Lower lobe of right lung (tissue), 2 donors: ENCODE data around the gene CORO2B. TPM values are rescaled to one million over a fixed set of nuclear protein-coding genes. Genes with fewer than 3 reads are reported as not detected.
"Not testable (repeated sequence)": the region's sequence is repeated elsewhere in the genome, so short reads cannot be mapped to it uniquely, and the experiment has no call there.

Experiments
- ATAC-seq, 2 donors: fragments of 200-7000 bp; cut with Tn5 transposase; one replicate each; pipeline ENCODE4 v1.9.1; 2020 to 2022; ENCODE audit warnings: mild to moderate bottlenecking in 2 of 2, moderate library complexity in 2 of 2
- DNase-seq: peaks from one replicate; pipeline ENCODE4 v3.0.0-alpha.2; 2020
- H3K27ac ChIP-seq: fragments of 200-600 bp; one replicate; pipeline ENCODE4 v1.8.0; 2022
- H3K27me3 ChIP-seq: fragments of 200-600 bp; one replicate; pipeline ENCODE4 v1.8.0; 2022; ENCODE audit warnings: low read depth
- H3K36me3 ChIP-seq: fragments of 200-600 bp; one replicate; pipeline ENCODE4 v1.8.0; 2022; ENCODE audit warnings: mild to moderate bottlenecking
- H3K4me1 ChIP-seq: fragments of 200-600 bp; one replicate; pipeline ENCODE4 v1.8.0; 2022
- H3K4me3 ChIP-seq: fragments of 200-600 bp; one replicate; pipeline ENCODE4 v1.8.0; 2022; ENCODE audit warnings: mild to moderate bottlenecking
- H3K9me3 ChIP-seq: fragments of 200-600 bp; one replicate; pipeline ENCODE4 v1.8.0; 2022
- CTCF ChIP-seq: fragments of 200-600 bp; IDR thresholded peaks from one replicate; pipeline ENCODE4 v1.8.0; 2022; ENCODE audit warnings: antibody characterized with exemption, mild to moderate bottlenecking
- intact Hi-C: fragments of 100-400 bp; cut with DNase I; formaldehyde crosslinking; loops from one replicate; pipeline ENCODE4 v1.11.0; 2022
- total RNA-seq: library from RNA; stranded (reverse); fragmentation: NEBNext Ultra II Directional; extraction: Animal tissue kit (Norgen Biotek cat#: 25700); gene quantifications from one replicate; pipeline ENCODE4 v1.2.1, GENCODE V29; 2021
- donor health status: DM: no; HTN: yes; CAD: no; lungs with severe emphysema.

The CORO2B gene
- total RNA-seq, 1 donor from 2014 or later, result 6.8 TPM

GRCh38 chr15:68602459-68603215 is 23.8 kb downstream of the CORO2B start:
- Histone ChIP-seq H3K4me3 (no peak overlapping the region), H3K4me1 (peaks cover 30% of the 10 kb centered on the region), H3K27ac (no peak overlapping the region), H3K9me3 (no peaks in the 10 kb centered on the region), H3K36me3 (no peaks in the 10 kb centered on the region), H3K27me3 (no peaks in the 10 kb centered on the region)
- intact Hi-C loops, result no loop called here
- ATAC-seq, result no peak
- TF ChIP-seq CTCF, result no peak
- no peak for DNase-seq

DNA sequence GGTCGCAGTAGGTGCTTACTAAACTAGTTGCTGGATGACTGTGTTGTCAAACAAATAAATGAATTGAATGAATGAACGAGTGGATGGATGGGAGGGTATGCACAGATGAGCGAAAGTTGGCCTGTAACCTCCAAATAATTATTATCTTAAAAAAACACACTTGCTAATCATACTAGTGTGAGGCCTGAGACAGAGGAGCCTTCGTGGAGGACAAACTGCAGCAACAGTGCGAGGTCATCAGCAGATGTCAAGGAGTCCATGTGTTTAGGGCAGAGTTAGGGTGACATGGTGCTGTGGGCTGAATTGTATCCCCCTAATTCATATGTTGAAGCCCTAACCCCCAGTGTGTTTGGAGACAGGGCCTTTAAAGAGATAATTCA is 24.4 kb downstream of the CORO2B start:
- no peaks in the 10 kb centered on the region for H3K9me3 ChIP-seq
- ATAC-seq (no peak), DNase-seq (no peak)
- no peak for TF ChIP-seq CTCF
- intact Hi-C loops, result no loop called here
- no peaks in the 10 kb centered on the region for H3K27me3 ChIP-seq
- peaks cover 35% of the 10 kb centered on the region for H3K4me1 ChIP-seq
- H3K36me3 ChIP-seq, result no peaks in the 10 kb centered on the region
- H3K4me3 ChIP-seq, result no peak overlapping the region
- no peak overlapping the region for H3K27ac ChIP-seq

DNA sequence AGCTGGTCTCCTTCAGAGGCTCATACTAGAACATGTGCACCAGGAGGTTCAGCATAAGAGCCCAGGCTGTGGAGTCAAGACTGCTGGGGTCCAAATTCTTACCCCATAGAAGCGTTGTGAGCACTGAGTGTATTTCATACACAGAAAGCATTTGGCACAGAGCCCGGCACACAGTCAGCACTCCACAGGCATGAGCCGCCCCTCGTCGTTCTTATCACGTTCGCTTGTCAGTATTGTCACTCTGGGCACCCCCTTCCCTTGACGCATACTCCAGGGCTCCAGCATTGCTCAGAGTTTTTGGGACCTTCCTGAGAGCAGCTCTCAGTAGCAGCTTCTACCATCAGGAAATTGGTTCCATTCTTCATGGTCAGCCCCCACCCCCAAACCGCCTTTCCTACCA is 25.2 kb downstream of the CORO2B start:
- H3K4me1 ChIP-seq, result peaks cover 37% of the 10 kb centered on the region
- no peak overlapping the region for H3K4me3 ChIP-seq
- no peak overlapping the region for H3K27ac ChIP-seq
- DNase-seq (no peak), ATAC-seq (no peak)
- H3K27me3 ChIP-seq, result no peaks in the 10 kb centered on the region
- intact Hi-C loops, result no loop called here
- no peaks in the 10 kb centered on the region for H3K36me3 ChIP-seq
- H3K9me3 ChIP-seq, result no peaks in the 10 kb centered on the region
- no peak for TF ChIP-seq CTCF

DNA sequence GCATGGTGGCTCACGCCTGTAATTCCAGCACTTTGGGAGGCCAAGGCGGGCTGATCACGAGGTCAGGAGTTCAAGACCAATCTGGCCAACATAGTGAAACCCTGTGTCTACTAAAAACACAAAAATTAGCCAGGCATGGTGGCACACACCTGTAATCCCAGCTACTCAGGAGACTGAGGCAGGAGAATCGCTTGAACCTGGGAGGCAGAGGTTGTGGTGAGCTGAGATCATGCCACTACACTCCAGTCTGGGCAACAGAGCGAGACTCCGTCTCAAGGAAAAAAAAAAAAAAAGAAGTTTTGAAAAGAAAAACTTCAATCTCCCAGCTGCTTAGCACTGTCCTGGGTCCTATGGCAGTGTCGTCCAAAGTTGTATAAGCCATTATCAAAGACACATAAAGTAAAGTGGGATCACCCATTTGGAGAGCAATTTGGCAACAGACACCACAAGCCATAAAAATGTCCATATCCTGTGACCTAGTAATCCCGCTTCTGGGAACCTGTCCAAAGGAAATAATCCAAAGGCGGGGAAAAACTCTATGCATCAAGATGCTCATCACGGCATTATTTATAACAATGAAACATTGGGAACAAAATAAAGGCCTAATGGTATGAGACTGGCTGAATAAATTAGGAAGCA is 26.2 kb downstream of the CORO2B start:
- H3K27ac ChIP-seq, H3K36me3 ChIP-seq, DNase-seq, intact Hi-C loops, H3K9me3 ChIP-seq, ATAC-seq, H3K27me3 ChIP-seq, H3K4me3 ChIP-seq: not testable (repeated sequence)
- H3K4me1 ChIP-seq, result peaks cover 39% of the 10 kb centered on the region

GRCh38 chr15:68606375-68606774 is 27.6 kb downstream of the CORO2B start:
- intact Hi-C loops, result no loop called here
- Histone ChIP-seq H3K27me3 (no peaks in the 10 kb centered on the region), H3K9me3 (no peaks in the 10 kb centered on the region), H3K27ac (no peak overlapping the region), H3K4me1 (peaks cover 26% of the 10 kb centered on the region), H3K36me3 (no peaks in the 10 kb centered on the region), H3K4me3 (no peak overlapping the region)
- ATAC-seq (no peak), DNase-seq (no peak)
- TF ChIP-seq CTCF, result no peak

DNA sequence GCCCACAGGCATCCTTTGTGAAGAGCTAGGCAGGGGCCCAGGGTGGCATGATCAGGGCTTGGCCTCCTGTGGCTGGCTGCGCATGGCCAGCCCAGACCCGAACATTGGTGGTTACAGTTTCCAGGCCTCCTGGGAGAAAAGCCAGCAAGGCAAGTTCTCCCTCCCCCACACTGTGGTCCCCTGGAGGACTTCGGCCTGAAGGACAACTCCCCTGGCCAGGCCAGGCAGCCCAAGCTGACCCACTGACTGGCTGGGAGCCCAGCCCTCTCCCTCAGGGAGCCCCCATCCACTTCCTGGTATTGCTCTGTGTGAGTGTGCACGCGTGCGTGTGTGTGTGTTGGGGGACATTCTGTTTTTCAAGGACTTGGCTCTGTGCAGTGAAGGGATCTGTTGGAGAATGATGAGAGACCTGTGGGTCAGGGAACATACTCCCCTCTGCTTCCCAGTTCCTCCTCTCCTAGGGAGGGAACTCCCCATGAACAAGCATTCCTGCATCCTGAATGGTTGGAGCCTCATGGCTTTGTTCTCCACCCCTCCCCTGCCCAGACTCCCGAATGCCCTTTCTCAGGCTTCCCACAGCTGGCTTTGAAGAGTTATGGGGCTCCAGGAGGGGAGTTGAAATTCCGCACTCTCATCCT is 29.5 kb downstream of the CORO2B start:
- Histone ChIP-seq H3K27me3 (no peaks in the 10 kb centered on the region), H3K36me3 (no peaks in the 10 kb centered on the region), H3K4me1 (peaks cover 24% of the 10 kb centered on the region), H3K9me3 (no peaks in the 10 kb centered on the region), H3K27ac (peak overlapping the region; percentile 67), H3K4me3 (no peak overlapping the region)
- DNase-seq (no peak), ATAC-seq (peak; percentile 46 to 74)
- no peak for TF ChIP-seq CTCF
- intact Hi-C loops, result no loop called here
